Spinal cord (tissue), 10 donors: Measurements from ENCODE around the gene TTYH2. TPM values are rescaled to one million over a fixed set of nuclear protein-coding genes. Genes with fewer than 3 reads are reported as not detected.
"Not testable (repeated sequence)": the region's sequence is repeated elsewhere in the genome, so short reads cannot be mapped to it uniquely, and the experiment has no call there.

ENCODE experiments used
- DNase-seq, 6 donors: peaks; one replicate each; pipeline versions ENCODE4 v3.0.0 to v3.0.0-alpha.2; 2013 to 2015; ENCODE audit warnings: low spot score in 6 of 6, low read depth in 4 of 6
- H3K27ac ChIP-seq: one replicate; pipeline ENCODE4 v1.5.1; 2013; ENCODE audit warnings: low read depth, low read length, control low read depth
- H3K27me3 ChIP-seq: one replicate; pipeline ENCODE4 v1.6.1; 2013; ENCODE audit warnings: low read length; ENCODE audit not compliant: control insufficient read depth, insufficient read depth
- H3K36me3 ChIP-seq: one replicate; pipeline ENCODE4 v1.6.1; 2013; ENCODE audit warnings: low read length; ENCODE audit not compliant: control insufficient read depth, insufficient read depth
- H3K4me1 ChIP-seq: one replicate; pipeline ENCODE4 v1.6.1; 2013; ENCODE audit warnings: low read length; ENCODE audit not compliant: control insufficient read depth, insufficient read depth
- H3K4me3 ChIP-seq: one replicate; pipeline ENCODE4 v1.5.1; 2013; ENCODE audit warnings: low read depth, low read length, control low read depth
- H3K9me3 ChIP-seq: one replicate; pipeline ENCODE4 v1.6.1; 2013; ENCODE audit warnings: low read length; ENCODE audit not compliant: control insufficient read depth, insufficient read depth
- WGBS: methylation state at CpG from one replicate; pipeline ENCODE4 v1.1.5; 2013; ENCODE audit warnings: missing lambda C conversion rate; ENCODE audit not compliant: insufficient coverage; 5-methylcytosine and 5-hydroxymethylcytosine counted together
- polyA plus RNA-seq, 2 donors: library from polyadenylated mRNA; unstranded; fragments of 120-200 nt; gene quantifications; one replicate each; pipeline ENCODE4 v1.2.1, GENCODE V29; 2013; ENCODE audit not compliant: insufficient read length in 2 of 2
- total RNA-seq, 2 donors: library from RNA; depleted of rRNA in 1 of 2; stranded (reverse); fragments of 120-200 nt in 1 of 2; fragments of >200 nt in 1 of 2; gene quantifications; one replicate each; pipeline versions ENCODE4 v1.2.3 to v1.2.4, GENCODE V29; 2013 to 2014
- donor health status: healthy.

TTYH2 gene
- total and polyA plus RNA-seq, 4 donors, result 25.0 to 66.4 (median 43.4) TPM

GRCh38 chr17:74277935-74278334 lies 64.6 kb downstream of the TTYH2 start:
- no peaks in the 10 kb centered on the region for H3K27me3 ChIP-seq
- no peaks in the 10 kb centered on the region for H3K36me3 ChIP-seq
- H3K4me3 ChIP-seq, result no peak overlapping the region
- H3K27ac ChIP-seq, result peak overlapping the region; percentile 93
- peaks cover 48% of the 10 kb centered on the region for H3K4me1 ChIP-seq
- WGBS, result no CpG with 5 or more reads among the region's 1 CpG
- no peaks in the 10 kb centered on the region for H3K9me3 ChIP-seq
- DNase-seq, result no peak

DNA sequence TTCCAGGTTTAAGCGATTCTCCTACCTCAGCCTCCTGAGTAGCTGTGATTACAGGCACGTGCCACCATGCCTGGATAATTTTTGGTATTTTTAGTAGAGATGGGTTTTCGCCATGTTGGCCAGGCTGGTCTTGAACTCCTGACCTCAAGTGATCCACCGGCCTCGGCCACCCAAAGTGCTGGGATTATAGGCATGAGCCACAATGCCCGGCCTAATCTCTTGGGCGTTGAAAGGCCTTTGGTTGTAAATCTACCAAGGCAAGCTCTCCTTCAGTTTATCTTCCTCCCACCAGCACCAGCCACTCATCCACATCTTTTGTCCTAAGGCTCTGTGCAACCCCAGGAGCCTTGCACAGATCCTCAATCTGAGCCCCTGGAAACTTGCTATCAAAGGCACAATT lies 66.2 kb downstream of the TTYH2 start:
- H3K4me3 ChIP-seq, H3K27ac ChIP-seq, H3K27me3 ChIP-seq, DNase-seq, H3K36me3 ChIP-seq, H3K9me3 ChIP-seq: not testable (repeated sequence)
- 90% methylated on average over 5 of the region's 7 CpGs for WGBS
- H3K4me1 ChIP-seq, result peaks cover 32% of the 10 kb centered on the region

- no peaks in the 10 kb centered on the region for H3K9me3 ChIP-seq
- no peaks in the 10 kb centered on the region for H3K36me3 ChIP-seq
- peaks cover 32% of the 10 kb centered on the region for H3K4me1 ChIP-seq
- H3K4me3 ChIP-seq, result no peak overlapping the region
- H3K27ac ChIP-seq, result no peak overlapping the region
- no peak for DNase-seq
- no peaks in the 10 kb centered on the region for H3K27me3 ChIP-seq
- 80% methylated on average over 8 of the region's 9 CpGs for WGBS
Measured at GRCh38 chr17:74280093-74280513, 66.7 kb downstream of the TTYH2 start.

DNA sequence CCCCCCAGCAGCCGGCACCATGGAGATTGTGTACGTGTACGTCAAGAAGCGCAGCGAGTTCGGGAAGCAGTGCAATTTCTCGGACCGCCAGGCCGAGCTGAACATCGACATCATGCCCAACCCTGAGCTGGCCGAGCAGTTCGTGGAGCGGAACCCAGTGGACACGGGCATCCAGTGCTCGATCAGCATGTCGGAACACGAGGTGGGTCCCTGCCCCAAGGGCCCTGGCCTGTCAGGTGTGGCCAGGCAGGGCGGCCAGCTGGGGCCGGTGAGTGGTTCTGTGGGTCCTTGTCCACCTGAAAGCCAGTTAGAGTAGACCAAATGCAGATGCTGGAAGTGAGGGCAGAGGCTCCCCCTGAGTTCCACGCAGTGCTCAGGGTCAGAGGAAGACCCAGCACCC lies 68.4 kb downstream of the TTYH2 start:
- Histone ChIP-seq H3K36me3 (no peaks in the 10 kb centered on the region), H3K27ac (no peak overlapping the region), H3K4me1 (peaks cover 18% of the 10 kb centered on the region), H3K9me3 (no peaks in the 10 kb centered on the region), H3K27me3 (no peaks in the 10 kb centered on the region), H3K4me3 (no peak overlapping the region)
- WGBS, result 92% methylated on average over 20 of the region's 20 CpGs
- DNase-seq, result no peak

GRCh38 chr17:74282274-74282586 lies 68.9 kb downstream of the TTYH2 start:
- H3K4me1 ChIP-seq, result peaks cover 13% of the 10 kb centered on the region
- DNase-seq, H3K4me3 ChIP-seq, H3K36me3 ChIP-seq, H3K27ac ChIP-seq, H3K9me3 ChIP-seq, H3K27me3 ChIP-seq: not testable (repeated sequence)
- WGBS, result no CpG with 5 or more reads among the region's 4 CpGs

DNA sequence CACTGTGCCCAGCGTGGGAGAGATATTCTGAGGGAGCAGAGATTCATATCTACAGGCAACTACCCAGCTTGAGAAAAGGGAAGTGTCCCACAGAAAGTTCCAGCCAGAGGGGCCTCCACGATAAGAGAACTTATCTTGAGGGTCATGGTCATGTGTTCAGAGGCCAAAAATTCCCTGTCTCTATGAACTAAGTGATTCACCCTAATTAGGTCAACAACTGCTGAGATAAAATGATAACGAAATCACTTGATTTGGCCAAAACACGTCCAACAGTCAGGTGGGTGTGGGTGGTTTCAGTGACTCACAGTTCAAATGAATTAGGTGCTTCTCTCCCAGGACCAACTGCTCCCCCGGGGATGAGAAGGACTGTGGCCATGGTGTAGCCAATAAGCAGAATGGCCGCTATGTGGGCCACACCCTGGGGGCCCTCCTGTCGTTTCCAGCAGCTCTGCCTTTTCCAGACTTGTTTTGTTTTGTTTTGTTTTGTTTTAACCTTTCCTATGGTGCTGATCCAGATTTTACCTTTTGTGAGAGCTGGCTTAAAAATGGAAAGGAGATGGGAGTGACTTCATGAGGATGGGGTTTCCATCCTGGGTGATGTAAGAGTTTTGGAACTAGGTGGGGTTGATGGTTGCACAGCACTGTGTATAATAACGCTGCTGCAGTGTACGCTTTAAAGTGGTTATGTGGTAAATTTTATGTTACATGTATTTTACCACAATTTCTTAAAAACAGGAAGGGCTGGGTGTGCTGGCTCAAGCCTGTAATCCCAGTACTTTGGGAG lies 69.4 kb downstream of the TTYH2 start:
- no peak overlapping the region for H3K4me3 ChIP-seq
- H3K9me3 ChIP-seq, result no peaks in the 10 kb centered on the region
- peaks cover 2% of the 10 kb centered on the region for H3K36me3 ChIP-seq
- 89% methylated on average over 4 of the region's 9 CpGs for WGBS
- H3K4me1 ChIP-seq, result peaks cover 8% of the 10 kb centered on the region
- H3K27me3 ChIP-seq, result no peaks in the 10 kb centered on the region
- DNase-seq, result no peak
- H3K27ac ChIP-seq, result no peak overlapping the region

- Histone ChIP-seq H3K36me3 (peaks cover 2% of the 10 kb centered on the region), H3K4me3 (no peak overlapping the region), H3K9me3 (no peaks in the 10 kb centered on the region), H3K27ac (no peak overlapping the region), H3K4me1 (peaks cover 8% of the 10 kb centered on the region), H3K27me3 (no peaks in the 10 kb centered on the region)
- WGBS, result no CpG with 5 or more reads among the region's 4 CpGs
- DNase-seq, result no peak
Measured at GRCh38 chr17:74283371-74283673, 70.0 kb downstream of the TTYH2 start.

DNA sequence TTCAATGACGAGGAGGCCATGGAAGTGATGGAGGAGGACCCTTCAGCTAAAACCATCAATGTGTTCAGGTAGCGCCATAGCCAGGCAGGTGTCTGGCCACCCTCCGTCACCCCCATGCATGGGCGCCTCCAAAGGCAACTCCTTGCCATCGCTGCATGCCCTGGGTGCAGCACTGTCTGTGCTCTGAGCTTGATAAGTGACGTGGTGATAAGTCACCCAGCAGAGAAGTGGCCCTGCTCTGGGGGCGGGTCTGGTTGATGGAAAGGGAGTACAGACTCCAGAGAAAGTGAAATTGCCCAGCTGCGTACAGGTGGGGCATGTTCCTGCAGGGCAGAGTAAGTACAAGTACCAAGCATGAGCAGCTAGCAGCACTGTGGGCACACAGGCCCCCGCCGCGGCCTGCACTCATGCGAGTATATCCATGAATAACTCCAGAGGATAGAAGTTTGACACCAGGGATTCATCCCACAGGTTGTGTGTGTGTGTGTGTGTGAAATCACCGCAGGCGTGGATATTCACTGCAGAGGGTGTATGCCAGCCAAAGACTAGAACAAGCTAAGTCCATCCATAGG lies 73.7 kb downstream of the TTYH2 start:
- DNase-seq, result no peak
- Histone ChIP-seq H3K4me1 (peaks cover 21% of the 10 kb centered on the region), H3K27me3 (peaks cover 2% of the 10 kb centered on the region), H3K36me3 (peaks cover 2% of the 10 kb centered on the region), H3K27ac (no peak overlapping the region), H3K4me3 (no peak overlapping the region), H3K9me3 (no peaks in the 10 kb centered on the region)
- WGBS, result 93% methylated on average over 12 of the region's 14 CpGs

DNA sequence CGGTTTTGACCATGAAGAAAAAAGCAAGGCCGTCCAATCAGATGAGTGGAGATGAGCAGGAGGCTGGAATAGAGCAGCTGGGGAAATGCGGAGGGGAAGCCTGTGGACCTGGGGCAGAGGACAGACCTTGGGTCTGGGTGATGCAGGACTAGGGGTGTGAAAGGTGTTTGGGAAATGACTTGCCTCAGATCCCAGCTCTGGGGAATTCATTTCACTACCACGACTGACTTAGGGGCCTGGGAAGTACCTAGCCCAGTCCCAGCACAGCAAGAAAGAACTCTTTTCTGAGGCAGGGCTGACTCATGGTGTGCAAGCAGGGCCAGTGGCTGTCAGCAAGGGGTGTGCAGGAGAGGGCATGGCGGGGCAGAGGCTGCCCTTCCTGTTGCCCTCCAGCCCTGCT lies 75.4 kb downstream of the TTYH2 start:
- H3K9me3 ChIP-seq, result no peaks in the 10 kb centered on the region
- 88% methylated on average over 5 of the region's 5 CpGs for WGBS
- no peak for DNase-seq

GRCh38 chr17:74289688-74290087 lies 76.3 kb downstream of the TTYH2 start:
- peaks cover 19% of the 10 kb centered on the region for H3K4me1 ChIP-seq
- H3K27ac ChIP-seq, result no peak overlapping the region

More for the DNA sequence above, 75.4 kb downstream of the TTYH2 start:
- peaks cover 2% of the 10 kb centered on the region for H3K36me3 ChIP-seq
- H3K27me3 ChIP-seq, result peaks cover 2% of the 10 kb centered on the region
- no peak overlapping the region for H3K27ac ChIP-seq
- H3K4me3 ChIP-seq, result no peak overlapping the region
- peaks cover 21% of the 10 kb centered on the region for H3K4me1 ChIP-seq

More at GRCh38 chr17:74289688-74290087, 76.3 kb downstream of the TTYH2 start:
- no peak for DNase-seq
- WGBS, result 84% methylated on average over 5 of the region's 11 CpGs
- Histone ChIP-seq H3K4me3 (no peak overlapping the region), H3K27me3 (peaks cover 2% of the 10 kb centered on the region), H3K36me3 (peaks cover 2% of the 10 kb centered on the region), H3K9me3 (peaks cover under 1% of the 10 kb centered on the region)
